NCI-H2196 (cell line): ENCODE data around the gene MET.
"Not testable (repeated sequence)": the region's sequence is repeated elsewhere in the genome, so short reads cannot be mapped to it uniquely, and the experiment has no call there.

Experiments
- DNase-seq: peaks from one replicate; lab custom pipeline; 2025; ENCODE audit not compliant: unreplicated experiment; lab: John Stamatoyannopoulos, UW

The MET gene

GRCh38 chr7:116805100-116805544, 133.1 kb downstream of the MET start:
- DNase-seq = peak; percentile 18

- no peak for DNase-seq
Observed at GRCh38 chr7:116806046-116806944, 134.3 kb downstream of the MET start.

GRCh38 chr7:116807011-116807560, 135.1 kb downstream of the MET start:
- no peak for DNase-seq

GRCh38 chr7:116809636-116810266, 137.8 kb downstream of the MET start:
- peak; percentile 81 for DNase-seq

GRCh38 chr7:116810267-116811116, 138.5 kb downstream of the MET start:
- DNase-seq = no peak

GRCh38 chr7:116811768-116812167, 139.8 kb downstream of the MET start:
- DNase-seq = no peak

- DNase-seq = no peak
Observed at GRCh38 chr7:116812860-116813259, 140.9 kb downstream of the MET start.

GRCh38 chr7:116813371-116813770, 141.4 kb downstream of the MET start:
- not testable (repeated sequence) for DNase-seq

GRCh38 chr7:116815041-116815440, 143.0 kb downstream of the MET start:
- no peak for DNase-seq

- no peak for DNase-seq
Observed at GRCh38 chr7:116820149-116820548, 148.2 kb downstream of the MET start.

GRCh38 chr7:116821647-116822046, 149.7 kb downstream of the MET start:
- not testable (repeated sequence) for DNase-seq

GRCh38 chr7:116824449-116824848, 152.5 kb downstream of the MET start:
- no peak for DNase-seq

- no peak for DNase-seq
Observed at GRCh38 chr7:116828281-116828680, 156.3 kb downstream of the MET start.

- DNase-seq = no peak
Observed at GRCh38 chr7:116829041-116829440, 157.0 kb downstream of the MET start.

GRCh38 chr7:116829493-116829892, 157.5 kb downstream of the MET start:
- no peak for DNase-seq

- DNase-seq = no peak
Observed at GRCh38 chr7:116832692-116833091, 160.7 kb downstream of the MET start.

- no peak for DNase-seq
Observed at GRCh38 chr7:116834815-116835504, 163.0 kb downstream of the MET start.

- no peak for DNase-seq
Observed at GRCh38 chr7:116836048-116836447, 164.1 kb downstream of the MET start.

GRCh38 chr7:116836911-116837310, 164.9 kb downstream of the MET start:
- DNase-seq = no peak

GRCh38 chr7:116837586-116837985, 165.6 kb downstream of the MET start:
- DNase-seq = no peak
